HL-60 (cell line): ENCODE measurements around the gene SMOC2.

Source experiments
- POLR2AphosphoS5 ChIP-seq: IDR thresholded peaks from 2 replicates; pipeline ENCODE4 v1.6.1; 2012; ENCODE audit warnings: low read depth
- SPI1 ChIP-seq: IDR thresholded peaks from 2 replicates; pipeline ENCODE4 v1.6.1; 2012; ENCODE audit warnings: low read depth, mild to moderate bottlenecking, borderline replicate concordance
- TF ChIP-seq, protein P1 (sequence below): IDR thresholded peaks from one replicate; pipeline ENCODE4 v1.5.1; 2011; ENCODE audit warnings: low read length, control low read depth, inconsistent platforms; ENCODE audit not compliant: insufficient read depth
- TF ChIP-seq, protein P2 (sequence below): IDR thresholded peaks from 2 replicates; pipeline ENCODE4 v1.6.1; 2012; ENCODE audit warnings: low read depth; ENCODE audit not compliant: insufficient replicate concordance

DNA sequence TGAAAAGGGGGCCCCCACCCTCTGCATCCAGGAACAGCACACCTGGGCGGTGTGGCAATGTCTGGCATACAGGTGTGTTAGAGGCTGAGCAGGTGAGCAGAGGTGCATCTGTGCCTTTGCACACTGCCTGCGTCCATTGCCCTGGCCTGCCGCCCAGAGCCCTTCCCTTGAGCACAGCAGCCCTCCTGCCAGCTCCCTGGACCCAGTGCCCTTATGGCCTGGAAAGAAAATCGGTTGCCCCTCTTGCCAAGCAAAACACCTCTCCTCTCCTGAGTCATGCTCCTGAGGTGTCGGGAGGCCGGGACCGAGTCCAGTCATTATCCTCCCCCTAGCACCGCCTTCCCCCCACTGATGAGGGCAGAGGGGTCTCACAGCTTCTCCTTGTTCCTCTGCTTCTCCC is 259.9 kb downstream of the SMOC2 start:
- TF ChIP-seq, protein P1, sequence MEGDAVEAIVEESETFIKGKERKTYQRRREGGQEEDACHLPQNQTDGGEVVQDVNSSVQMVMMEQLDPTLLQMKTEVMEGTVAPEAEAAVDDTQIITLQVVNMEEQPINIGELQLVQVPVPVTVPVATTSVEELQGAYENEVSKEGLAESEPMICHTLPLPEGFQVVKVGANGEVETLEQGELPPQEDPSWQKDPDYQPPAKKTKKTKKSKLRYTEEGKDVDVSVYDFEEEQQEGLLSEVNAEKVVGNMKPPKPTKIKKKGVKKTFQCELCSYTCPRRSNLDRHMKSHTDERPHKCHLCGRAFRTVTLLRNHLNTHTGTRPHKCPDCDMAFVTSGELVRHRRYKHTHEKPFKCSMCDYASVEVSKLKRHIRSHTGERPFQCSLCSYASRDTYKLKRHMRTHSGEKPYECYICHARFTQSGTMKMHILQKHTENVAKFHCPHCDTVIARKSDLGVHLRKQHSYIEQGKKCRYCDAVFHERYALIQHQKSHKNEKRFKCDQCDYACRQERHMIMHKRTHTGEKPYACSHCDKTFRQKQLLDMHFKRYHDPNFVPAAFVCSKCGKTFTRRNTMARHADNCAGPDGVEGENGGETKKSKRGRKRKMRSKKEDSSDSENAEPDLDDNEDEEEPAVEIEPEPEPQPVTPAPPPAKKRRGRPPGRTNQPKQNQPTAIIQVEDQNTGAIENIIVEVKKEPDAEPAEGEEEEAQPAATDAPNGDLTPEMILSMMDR, result no peak
- TF ChIP-seq POLR2AphosphoS5 (no peak), SPI1 (no peak)
- TF ChIP-seq, protein P2, sequence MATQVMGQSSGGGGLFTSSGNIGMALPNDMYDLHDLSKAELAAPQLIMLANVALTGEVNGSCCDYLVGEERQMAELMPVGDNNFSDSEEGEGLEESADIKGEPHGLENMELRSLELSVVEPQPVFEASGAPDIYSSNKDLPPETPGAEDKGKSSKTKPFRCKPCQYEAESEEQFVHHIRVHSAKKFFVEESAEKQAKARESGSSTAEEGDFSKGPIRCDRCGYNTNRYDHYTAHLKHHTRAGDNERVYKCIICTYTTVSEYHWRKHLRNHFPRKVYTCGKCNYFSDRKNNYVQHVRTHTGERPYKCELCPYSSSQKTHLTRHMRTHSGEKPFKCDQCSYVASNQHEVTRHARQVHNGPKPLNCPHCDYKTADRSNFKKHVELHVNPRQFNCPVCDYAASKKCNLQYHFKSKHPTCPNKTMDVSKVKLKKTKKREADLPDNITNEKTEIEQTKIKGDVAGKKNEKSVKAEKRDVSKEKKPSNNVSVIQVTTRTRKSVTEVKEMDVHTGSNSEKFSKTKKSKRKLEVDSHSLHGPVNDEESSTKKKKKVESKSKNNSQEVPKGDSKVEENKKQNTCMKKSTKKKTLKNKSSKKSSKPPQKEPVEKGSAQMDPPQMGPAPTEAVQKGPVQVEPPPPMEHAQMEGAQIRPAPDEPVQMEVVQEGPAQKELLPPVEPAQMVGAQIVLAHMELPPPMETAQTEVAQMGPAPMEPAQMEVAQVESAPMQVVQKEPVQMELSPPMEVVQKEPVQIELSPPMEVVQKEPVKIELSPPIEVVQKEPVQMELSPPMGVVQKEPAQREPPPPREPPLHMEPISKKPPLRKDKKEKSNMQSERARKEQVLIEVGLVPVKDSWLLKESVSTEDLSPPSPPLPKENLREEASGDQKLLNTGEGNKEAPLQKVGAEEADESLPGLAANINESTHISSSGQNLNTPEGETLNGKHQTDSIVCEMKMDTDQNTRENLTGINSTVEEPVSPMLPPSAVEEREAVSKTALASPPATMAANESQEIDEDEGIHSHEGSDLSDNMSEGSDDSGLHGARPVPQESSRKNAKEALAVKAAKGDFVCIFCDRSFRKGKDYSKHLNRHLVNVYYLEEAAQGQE, result no peak
